H1 (cell line): ENCODE results near the gene CCR3. TPM values are rescaled to one million over a fixed set of nuclear protein-coding genes. Genes with fewer than 3 reads are reported as not detected.

Experiments
- NANOG ChIP-seq: IDR thresholded peaks from 2 replicates; pipeline ENCODE4 v1.6.1; 2011; ENCODE audit warnings: low read length, low read depth, mild to moderate bottlenecking, inconsistent platforms; ENCODE audit not compliant: insufficient read depth, poor library complexity, severe bottlenecking
- RXRA ChIP-seq: IDR thresholded peaks from 2 replicates; pipeline ENCODE4 v1.6.1; 2011; ENCODE audit warnings: low read depth, mild to moderate bottlenecking, low read length, moderate library complexity; ENCODE audit not compliant: insufficient read depth
- SP1 ChIP-seq: IDR thresholded peaks from 2 replicates; pipeline ENCODE4 v1.6.1; 2011; ENCODE audit warnings: low read depth, low read length
- SUZ12 ChIP-seq: fragments of 200-600 bp; sonication (generic); IDR thresholded peaks from 2 replicates; pipeline ENCODE4 v1.6.1; 2012; ENCODE audit warnings: mild to moderate bottlenecking, inconsistent platforms, low read length, moderate library complexity, mixed read lengths
- polyA plus RNA-seq, 7 experiments: library from polyadenylated mRNA; depleted of rRNA in 3 of 7; stranded (reverse) in 5 of 7; unstranded in 2 of 7; fragments of >200 nt in 5 of 7; fragments of 200-250 nt in 2 of 7; gene quantifications; 1 replicate in 5 of 7; 2 replicates in 1 of 7; 4 replicates in 1 of 7; pipeline versions ENCODE4 v1.2.1 to v1.2.3, GENCODE V29; 2011 to 2013; ENCODE audit warnings: missing spikeins in 2 of 7, mixed read lengths in 2 of 7
- total RNA-seq: library from RNA; stranded (reverse); fragmentation: NEBNext Ultra II Directional; extraction: Animal tissue kit (Norgen Biotek cat#: 25700); gene quantifications from 2 replicates; pipeline ENCODE4 v1.2.1, GENCODE V29; 2021

The CCR3 gene
- total and polyA plus RNA-seq, 2 of the 8 experiments (the other 6 are each of a cell fraction or from before 2014, with no cell fraction given): not detected

GRCh38 chr3:46316206-46316605 is 73.9 kb downstream of the CCR3 start (continued):
- TF ChIP-seq SP1: no peak
- no peak for TF ChIP-seq NANOG
- TF ChIP-seq SUZ12: no peak
- no peak for TF ChIP-seq RXRA

Other genes with a start within 250 kb of the CCR3 start
- 9.3 and 10.8 TPM in 2 replicates for gene FYCO1, start 246.6 kb upstream of the CCR3 start, total RNA-seq
- gene FYCO1, start 246.6 kb upstream of the CCR3 start, polyA plus RNA-seq (2011; rRNA removed): 4.8 and 6.7 TPM in 2 replicates
- not detected in 2 replicates for gene XCR1, start 215.0 kb upstream of the CCR3 start, total RNA-seq
- gene XCR1, start 215.0 kb upstream of the CCR3 start, polyA plus RNA-seq (2011; rRNA removed): 0.19 and 0.53 TPM in 2 replicates
- gene CCR1, start 34.1 kb upstream of the CCR3 start, total RNA-seq: not detected in 2 replicates
- gene CCR1, start 34.1 kb upstream of the CCR3 start, polyA plus RNA-seq (2011; rRNA removed): not detected in 2 replicates
- gene CCR2, start 111.7 kb downstream of the CCR3 start, total RNA-seq: not detected in 2 replicates
- gene CCR2, start 111.7 kb downstream of the CCR3 start, polyA plus RNA-seq (2011; rRNA removed): not detected in 2 replicates
- not detected in 2 replicates for gene CCR5, start 128.5 kb downstream of the CCR3 start, total RNA-seq
- not detected in 2 replicates for gene CCR5, start 128.5 kb downstream of the CCR3 start, polyA plus RNA-seq (2011; rRNA removed)
- not detected in 2 replicates for gene CCRL2, start 164.8 kb downstream of the CCR3 start, total RNA-seq
- gene CCRL2, start 164.8 kb downstream of the CCR3 start, polyA plus RNA-seq (2011; rRNA removed): not detected in 2 replicates
- gene LTF, start 222.4 kb downstream of the CCR3 start, total RNA-seq: 0.80 and 0.99 TPM in 2 replicates
- 0.23 and 0.36 TPM in 2 replicates for gene LTF, start 222.4 kb downstream of the CCR3 start, polyA plus RNA-seq (2011; rRNA removed)